Activated CD8-positive, alpha-beta memory T cell treated with anti-CD3 and anti-CD28 coated beads for 1 hour (primary cell): Measurements from ENCODE around the gene CCL11.

Source experiments
- DNase-seq, 2 donors: peaks; one replicate each; pipeline ENCODE4 v3.0.0-alpha.2; 2020; ENCODE audit warnings: low read depth in 1 of 2; ENCODE audit errors: extremely low read depth in 1 of 2

Gene CCL11

GRCh38 chr17:34285286-34285792 is at the start of gene CCL11:
TSS of gene CCL11 (plus strand) at chr17:34285742. CDS start at chr17:34285809, 67 bp downstream.
- DNase-seq: no peak

GRCh38 chr17:34236281-34236892 is 49.2 kb upstream of the CCL11 start:
- DNase-seq: no peak

- no peak for DNase-seq
Observed at GRCh38 chr17:34237458-34237857, 48.1 kb upstream of the CCL11 start.

GRCh38 chr17:34241062-34241461 is 44.5 kb upstream of the CCL11 start:
- DNase-seq: no peak

GRCh38 chr17:34242587-34243363 is 42.8 kb upstream of the CCL11 start:
- DNase-seq: no peak

- DNase-seq: no peak
Observed at GRCh38 chr17:34243364-34244320, 41.9 kb upstream of the CCL11 start.

GRCh38 chr17:34245351-34245905 is 40.1 kb upstream of the CCL11 start:
- no peak for DNase-seq

GRCh38 chr17:34246446-34246845 is 39.1 kb upstream of the CCL11 start:
- no peak for DNase-seq

- no peak for DNase-seq
Observed at GRCh38 chr17:34246881-34247280, 38.7 kb upstream of the CCL11 start.

GRCh38 chr17:34248511-34249024 is 37.0 kb upstream of the CCL11 start:
- no peak for DNase-seq

- DNase-seq: no peak
Observed at GRCh38 chr17:34249061-34249460, 36.5 kb upstream of the CCL11 start.

GRCh38 chr17:34249478-34249877 is 36.1 kb upstream of the CCL11 start:
- no peak for DNase-seq

- no peak for DNase-seq
Observed at GRCh38 chr17:34251186-34251585, 34.4 kb upstream of the CCL11 start.

- DNase-seq: no peak
Observed at GRCh38 chr17:34252095-34252443, 33.5 kb upstream of the CCL11 start.

GRCh38 chr17:34252444-34253138 is 33.0 kb upstream of the CCL11 start:
- no peak for DNase-seq

- DNase-seq: no peak
Observed at GRCh38 chr17:34253139-34253525, 32.4 kb upstream of the CCL11 start.

GRCh38 chr17:34254146-34254545 is 31.4 kb upstream of the CCL11 start:
- DNase-seq: no peak

- DNase-seq: no peak
Observed at GRCh38 chr17:34254651-34255380, 30.7 kb upstream of the CCL11 start, which contains the start of gene CCL2. TSS of gene CCL2 (plus strand) at chr17:34255285. CDS start at chr17:34255350, 65 bp downstream.

GRCh38 chr17:34255381-34255732 is 30.2 kb upstream of the CCL11 start:
- DNase-seq: no peak
